CD4-positive, alpha-beta T cell treated with Interleukin-15 for 1 hour (primary cell): ENCODE results near the gene LEMD2.
A peak's percentile ranks its signal among the peaks of the same experiment; 100 is the strongest.
"Not testable (repeated sequence)": the region's sequence is repeated elsewhere in the genome, so short reads cannot be mapped to it uniquely, and the experiment has no call there.

ENCODE experiments used
- DNase-seq: peaks from one replicate; pipeline ENCODE4 v3.0.0-alpha.2; 2020

Gene LEMD2

GRCh38 chr6:33788694-33789549 is at the start of gene LEMD2:
TSS of gene LEMD2 (minus strand) at chr6:33789130. CDS start at chr6:33789116, 14 bp downstream.
- DNase-seq, result peak; percentile 91

- no peak for DNase-seq
Measured at GRCh38 chr6:33837971-33838665, 49.2 kb upstream of the LEMD2 start.

- no peak for DNase-seq
Measured at GRCh38 chr6:33836806-33837469, 48.0 kb upstream of the LEMD2 start.

DNA sequence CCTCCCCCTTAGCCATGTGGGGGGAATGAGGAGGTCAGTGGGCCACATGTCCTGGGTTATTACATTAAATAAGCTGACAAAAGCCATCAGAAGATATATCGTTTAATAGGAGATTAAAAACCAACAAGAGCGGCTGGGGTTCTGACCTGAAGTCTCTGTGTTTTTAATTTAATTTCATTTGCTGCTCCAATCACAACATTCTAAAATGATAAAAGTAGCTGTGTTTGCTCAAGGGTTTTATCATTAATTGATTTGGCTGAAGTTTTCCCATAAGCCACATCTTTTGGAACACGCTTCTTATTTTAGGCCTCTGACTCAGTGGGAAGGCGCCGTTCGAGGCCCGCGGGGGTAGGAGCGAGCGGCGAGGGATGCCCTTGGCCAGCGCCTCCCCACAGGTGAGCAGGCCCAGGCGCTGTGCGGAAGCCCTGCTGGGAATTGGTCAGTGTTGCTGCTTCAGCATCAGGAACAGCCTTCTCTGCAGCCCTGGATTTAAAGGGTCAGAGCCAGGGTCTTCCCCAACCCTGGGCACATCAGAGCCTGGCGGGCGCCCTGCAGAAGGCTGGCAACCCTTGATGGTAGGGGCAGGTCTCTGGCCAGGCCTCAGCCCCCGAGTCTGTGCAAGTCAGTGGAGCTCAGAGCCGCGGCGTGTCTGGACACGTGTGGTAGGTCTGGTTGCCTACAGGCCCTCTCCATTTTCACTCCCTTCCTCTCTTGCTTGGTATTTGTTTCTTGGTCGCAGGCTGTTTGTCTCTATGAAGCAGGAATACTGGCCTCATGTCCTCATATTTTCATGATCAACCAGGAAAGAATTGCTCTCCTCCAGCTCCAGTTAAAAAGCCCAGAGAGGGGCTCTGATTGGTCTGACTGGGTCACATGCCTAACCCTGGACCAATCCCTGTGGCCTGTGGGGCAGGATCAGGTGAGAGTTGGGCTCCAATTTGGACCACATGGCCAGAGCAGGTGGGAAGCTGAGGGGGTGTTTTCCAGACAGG is 45.8 kb upstream of the LEMD2 start:
- DNase-seq, result no peak

GRCh38 chr6:33833599-33833998 is 44.7 kb upstream of the LEMD2 start:
- no peak for DNase-seq

DNA sequence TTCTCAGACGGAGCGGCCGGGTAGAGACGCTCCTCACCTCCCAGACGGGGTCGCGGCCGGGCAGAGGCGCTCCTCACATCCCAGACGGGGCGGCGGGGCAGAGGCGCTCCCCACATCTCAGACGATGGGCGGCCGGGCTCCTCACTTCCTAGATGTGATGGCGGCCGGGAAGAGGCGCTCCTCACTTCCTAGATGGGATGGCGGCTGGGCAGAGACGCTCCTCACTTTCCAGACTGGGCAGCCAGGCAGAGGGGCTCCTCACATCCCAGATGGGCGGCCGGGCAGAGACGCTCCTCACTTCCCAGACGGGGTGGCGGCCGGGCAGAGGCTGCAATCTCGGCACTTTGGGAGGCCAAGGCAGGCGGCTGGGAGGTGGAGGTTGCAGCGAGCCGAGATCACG is 43.9 kb upstream of the LEMD2 start:
- DNase-seq, result not testable (repeated sequence)

DNA sequence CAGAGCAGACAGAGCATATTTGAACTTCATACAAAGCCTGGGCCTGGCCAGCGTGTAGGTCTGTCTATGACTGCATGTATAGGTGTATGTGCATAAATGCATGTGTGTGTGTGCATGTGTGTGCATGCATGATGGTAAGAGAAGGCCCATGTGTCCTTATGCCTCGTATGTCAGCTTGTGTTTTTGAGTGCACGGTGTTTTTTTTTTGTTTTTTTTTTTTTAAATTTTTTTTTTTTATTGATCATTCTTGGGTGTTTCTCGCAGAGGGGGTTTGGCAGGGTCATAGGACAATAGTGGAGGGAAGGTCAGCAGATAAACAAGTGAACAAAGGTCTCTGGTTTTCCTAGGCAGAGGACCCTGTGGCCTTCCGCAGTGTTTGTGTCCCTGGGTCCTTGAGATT is 42.8 kb upstream of the LEMD2 start:
- not testable (repeated sequence) for DNase-seq

GRCh38 chr6:33830635-33831240 is 41.8 kb upstream of the LEMD2 start:
- no peak for DNase-seq

DNA sequence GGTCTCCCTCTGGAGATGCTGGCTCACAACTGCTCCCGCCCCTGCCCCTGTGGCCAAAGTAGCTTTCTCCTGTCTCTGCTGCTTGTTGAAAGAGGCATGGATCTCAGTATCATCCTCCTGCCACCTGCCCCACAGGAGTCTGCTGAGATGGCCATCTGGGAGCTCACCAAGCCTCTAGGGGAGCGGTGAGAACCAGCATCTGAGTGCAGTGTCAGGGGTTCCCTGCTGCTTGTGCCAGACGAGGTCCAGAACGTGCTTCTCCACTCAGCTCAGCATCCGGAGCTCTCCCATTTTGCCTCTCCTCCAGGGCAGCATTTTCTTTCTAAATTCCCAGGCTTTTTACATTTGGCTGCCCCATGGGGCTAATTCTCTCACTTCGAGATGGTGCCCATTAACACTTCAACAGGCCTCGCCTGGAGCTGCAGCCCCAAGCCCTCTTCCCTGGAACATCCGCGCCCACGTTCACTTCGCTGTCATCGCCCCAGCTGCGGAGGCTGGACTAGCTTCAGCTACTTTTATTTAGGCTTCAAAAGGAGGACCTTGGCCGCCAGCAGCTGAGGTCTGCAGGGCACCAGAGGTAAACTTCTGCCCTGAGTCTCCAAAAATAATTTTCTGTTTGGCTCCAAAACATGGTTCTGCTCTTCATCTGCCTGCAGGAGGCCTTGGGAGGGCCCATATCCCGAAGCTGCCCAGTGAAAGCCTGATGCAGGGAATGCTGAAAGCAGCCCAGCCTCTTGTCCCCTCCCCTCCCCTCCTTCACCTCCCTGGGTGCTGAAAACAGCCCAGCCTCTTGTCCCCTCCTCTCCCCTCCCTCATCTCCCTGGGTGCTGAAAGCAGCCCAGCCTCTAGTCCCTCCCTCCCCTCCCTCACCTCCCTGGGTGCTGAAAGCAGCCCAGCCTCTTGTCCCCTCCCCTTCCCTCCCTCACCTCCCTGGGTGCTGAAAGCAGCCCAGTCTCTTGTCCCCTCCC is 40.1 kb upstream of the LEMD2 start:
- no peak for DNase-seq

GRCh38 chr6:33828452-33828763 is 39.5 kb upstream of the LEMD2 start:
- DNase-seq, result no peak

- DNase-seq, result no peak
Measured at GRCh38 chr6:33827546-33828451, 38.9 kb upstream of the LEMD2 start.

- no peak for DNase-seq
Measured at GRCh38 chr6:33826537-33826936, 37.6 kb upstream of the LEMD2 start.

GRCh38 chr6:33824461-33825154 is 35.7 kb upstream of the LEMD2 start:
- no peak for DNase-seq

GRCh38 chr6:33823806-33824205 is 34.9 kb upstream of the LEMD2 start:
- DNase-seq, result no peak

- no peak for DNase-seq
Measured at GRCh38 chr6:33822575-33823395, 33.9 kb upstream of the LEMD2 start.

GRCh38 chr6:33820784-33821520 is 32.0 kb upstream of the LEMD2 start:
- no peak for DNase-seq

GRCh38 chr6:33820243-33820642 is 31.3 kb upstream of the LEMD2 start:
- no peak for DNase-seq

DNA sequence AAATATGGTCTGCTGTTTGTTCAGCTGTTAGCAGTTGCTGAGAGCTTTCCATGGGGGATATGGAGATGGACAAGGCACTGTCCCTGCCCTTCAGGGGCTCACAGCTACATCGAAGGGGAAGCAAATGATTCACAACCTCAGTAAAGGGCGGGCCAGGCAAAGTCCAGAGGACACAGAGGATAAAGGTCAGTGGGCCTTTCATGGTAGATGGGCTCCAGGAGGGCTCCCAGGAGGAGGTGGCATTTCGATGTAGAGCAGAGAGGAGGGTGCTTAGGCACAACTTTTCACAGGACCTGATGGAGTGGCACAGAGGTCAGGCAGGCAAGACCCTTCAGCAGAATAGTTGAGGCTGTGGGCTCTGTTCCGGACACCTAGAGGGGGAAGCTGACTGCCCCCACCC is 30.1 kb upstream of the LEMD2 start:
- no peak for DNase-seq
